Astrocyte (in vitro differentiated cells and primary cell): Measurements from ENCODE around the gene SLC16A2.

Experiments used
- EZH2 ChIP-seq: IDR thresholded peaks from 2 replicates; pipeline ENCODE4 v1.6.1; 2012; ENCODE audit warnings: mild to moderate bottlenecking, low read length, inconsistent platforms; ENCODE audit not compliant: insufficient read depth
- TF ChIP-seq, protein P1 (sequence below): IDR thresholded peaks from 2 replicates; pipeline ENCODE4 v1.5.1; 2011; ENCODE audit warnings: low read depth, mild to moderate bottlenecking, inconsistent platforms, low read length, moderate library complexity; ENCODE audit not compliant: insufficient read depth

DNA sequence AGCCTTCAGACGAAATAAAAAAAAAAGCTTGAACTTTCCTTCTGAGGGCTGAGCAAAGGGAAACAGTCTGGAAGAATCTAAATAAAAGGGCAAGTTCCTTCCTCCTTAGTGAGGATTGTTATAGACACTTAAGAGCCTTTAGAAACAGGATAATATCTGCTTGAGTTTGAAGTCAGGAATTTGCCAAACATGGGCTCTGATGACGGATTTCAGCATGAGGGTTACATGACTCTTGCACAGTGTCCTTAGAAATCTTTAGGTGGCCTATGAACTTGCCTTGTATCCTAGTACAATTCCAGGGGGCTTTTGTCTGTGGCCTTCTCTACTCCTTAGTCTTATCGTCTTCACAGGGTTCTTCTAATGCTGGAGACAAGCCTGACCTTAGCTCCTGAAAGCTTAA is 99.0 kb downstream of the SLC16A2 start:
- TF ChIP-seq, protein P1, sequence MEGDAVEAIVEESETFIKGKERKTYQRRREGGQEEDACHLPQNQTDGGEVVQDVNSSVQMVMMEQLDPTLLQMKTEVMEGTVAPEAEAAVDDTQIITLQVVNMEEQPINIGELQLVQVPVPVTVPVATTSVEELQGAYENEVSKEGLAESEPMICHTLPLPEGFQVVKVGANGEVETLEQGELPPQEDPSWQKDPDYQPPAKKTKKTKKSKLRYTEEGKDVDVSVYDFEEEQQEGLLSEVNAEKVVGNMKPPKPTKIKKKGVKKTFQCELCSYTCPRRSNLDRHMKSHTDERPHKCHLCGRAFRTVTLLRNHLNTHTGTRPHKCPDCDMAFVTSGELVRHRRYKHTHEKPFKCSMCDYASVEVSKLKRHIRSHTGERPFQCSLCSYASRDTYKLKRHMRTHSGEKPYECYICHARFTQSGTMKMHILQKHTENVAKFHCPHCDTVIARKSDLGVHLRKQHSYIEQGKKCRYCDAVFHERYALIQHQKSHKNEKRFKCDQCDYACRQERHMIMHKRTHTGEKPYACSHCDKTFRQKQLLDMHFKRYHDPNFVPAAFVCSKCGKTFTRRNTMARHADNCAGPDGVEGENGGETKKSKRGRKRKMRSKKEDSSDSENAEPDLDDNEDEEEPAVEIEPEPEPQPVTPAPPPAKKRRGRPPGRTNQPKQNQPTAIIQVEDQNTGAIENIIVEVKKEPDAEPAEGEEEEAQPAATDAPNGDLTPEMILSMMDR = no peak
- TF ChIP-seq EZH2 = no peak
